HG03354 (cell line): ENCODE data around the gene VEGFB.

Source experiments
- ATAC-seq: cut with Tn5 transposase; IDR thresholded peaks from one replicate; pipeline ENCODE4 v1.9.1; 2021; ENCODE audit warnings: mild to moderate bottlenecking; ENCODE audit not compliant: unreplicated experiment, poor library complexity, severe bottlenecking

The VEGFB gene

GRCh38 chr11:64275031-64275800 is 40.8 kb downstream of the VEGFB start:
- ATAC-seq = no peak

GRCh38 chr11:64275841-64276240 is 41.5 kb downstream of the VEGFB start:
- no peak for ATAC-seq

GRCh38 chr11:64276653-64277431 is 42.5 kb downstream of the VEGFB start:
- no peak for ATAC-seq

GRCh38 chr11:64278576-64279190 is 44.3 kb downstream of the VEGFB start:
- no peak for ATAC-seq

GRCh38 chr11:64281957-64282770 is 47.8 kb downstream of the VEGFB start:
- no peak for ATAC-seq

GRCh38 chr11:64283092-64283491 is 48.7 kb downstream of the VEGFB start:
- no peak for ATAC-seq

GRCh38 chr11:64284048-64284961 is 49.9 kb downstream of the VEGFB start, which contains the start of gene BAD:
TSS of gene BAD (minus strand) at chr11:64284665. CDS start at chr11:64284368, 297 bp downstream.
- peak; percentile 74 for ATAC-seq

GRCh38 chr11:64284962-64285884 is 50.8 kb downstream of the VEGFB start, which contains the start of gene GPR137:
TSS of gene GPR137 (plus strand) at chr11:64285848. CDS start at chr11:64286525, 677 bp downstream.
- ATAC-seq = peak; percentile 62

GRCh38 chr11:64285885-64286800 is 51.8 kb downstream of the VEGFB start:
- ATAC-seq = no peak

- ATAC-seq = no peak
Measured at GRCh38 chr11:64286801-64287159, 52.4 kb downstream of the VEGFB start.

GRCh38 chr11:64287676-64288352 is 53.4 kb downstream of the VEGFB start:
- ATAC-seq = no peak

GRCh38 chr11:64288353-64288750 is 54.0 kb downstream of the VEGFB start:
- no peak for ATAC-seq
